HG02798 (cell line): ENCODE data around the gene SETBP1.

Experiments
- ATAC-seq: cut with Tn5 transposase; IDR thresholded peaks from one replicate; pipeline ENCODE4 v1.9.1; 2021; ENCODE audit warnings: mild to moderate bottlenecking; ENCODE audit not compliant: unreplicated experiment, poor library complexity

The SETBP1 gene

GRCh38 chr18:45116116-45116515 lies 435.4 kb downstream of the SETBP1 start:
- no peak for ATAC-seq
